Breast epithelium (tissue), 4 donors: ENCODE measurements around the gene MAN1C1. TPM values are rescaled to one million over a fixed set of nuclear protein-coding genes. Genes with fewer than 3 reads are reported as not detected.

Experiments used
- DNase-seq, 2 donors: peaks; one replicate each; pipeline ENCODE4 v3.0.0-alpha.2; 2019; ENCODE audit warnings: low spot score in 2 of 2
- H3K27ac ChIP-seq, 2 donors: fragments of 200-600 bp; sonication (generic) in 1 of 2; one replicate each; pipeline ENCODE4 v1.5.1; 2016 to 2019; ENCODE audit warnings: mild to moderate bottlenecking in 1 of 2
- H3K27me3 ChIP-seq, 2 donors: fragments of 200-600 bp; sonication (generic) in 1 of 2; one replicate each; pipeline versions ENCODE4 v1.5.1 to v1.6.0; 2017 to 2019; ENCODE audit warnings: control low read depth in 1 of 2, mild to moderate bottlenecking in 1 of 2
- H3K36me3 ChIP-seq: fragments of 200-600 bp; one replicate; pipeline ENCODE4 v1.5.1; 2019
- H3K4me1 ChIP-seq, 2 donors: fragments of 200-600 bp; sonication (generic); one replicate each; pipeline ENCODE4 v1.5.1; 2016 to 2019; ENCODE audit warnings: control low read depth in 1 of 2
- H3K4me3 ChIP-seq, 3 donors: fragments of 200-600 bp; sonication (generic); 1 replicate in 2 of 3; 2 replicates in 1 of 3; pipeline ENCODE4 v1.5.1; 2016 to 2019; ENCODE audit warnings: mild to moderate bottlenecking in 3 of 3, moderate library complexity in 2 of 3
- H3K9me3 ChIP-seq, 2 donors: fragments of 200-600 bp; sonication (generic) in 1 of 2; one replicate each; pipeline ENCODE4 v1.5.1; 2016 to 2019; ENCODE audit warnings: control low read depth in 1 of 2
- POLR2A ChIP-seq: fragments of 450-650 bp; IDR thresholded peaks from one replicate; pipeline ENCODE4 v1.6.1; 2016; ENCODE audit warnings: antibody characterized with exemption, mild to moderate bottlenecking, moderate library complexity
- POLR2AphosphoS5 ChIP-seq, 3 donors: sonication (generic); formaldehyde crosslinking; IDR thresholded peaks; one replicate each; pipeline ENCODE4 v1.6.1; 2017; ENCODE audit warnings: antibody characterized with exemption in 3 of 3
- intact Hi-C: fragments of 100-400 bp; cut with DNase I; formaldehyde crosslinking; loops from one replicate; pipeline ENCODE4 v1.15.1; 2023; ENCODE audit warnings: low total_unique reads
- total RNA-seq, 3 donors: library from RNA; depleted of rRNA; stranded (reverse); fragments of >200 nt; gene quantifications; one replicate each; pipeline ENCODE4 v1.1.0, GENCODE V29; 2016
- TF ChIP-seq, protein P1 (sequence below), 3 donors: fragments of 450-650 bp; IDR thresholded peaks; one replicate each; pipeline ENCODE4 v1.5.1; 2016 to 2017; ENCODE audit warnings: antibody characterized with exemption in 3 of 3, mild to moderate bottlenecking in 3 of 3, moderate library complexity in 3 of 3

MAN1C1 gene
- total RNA-seq, 3 donors from 2014 or later: 6.7 to 13.8 (median 6.9) TPM

DNA sequence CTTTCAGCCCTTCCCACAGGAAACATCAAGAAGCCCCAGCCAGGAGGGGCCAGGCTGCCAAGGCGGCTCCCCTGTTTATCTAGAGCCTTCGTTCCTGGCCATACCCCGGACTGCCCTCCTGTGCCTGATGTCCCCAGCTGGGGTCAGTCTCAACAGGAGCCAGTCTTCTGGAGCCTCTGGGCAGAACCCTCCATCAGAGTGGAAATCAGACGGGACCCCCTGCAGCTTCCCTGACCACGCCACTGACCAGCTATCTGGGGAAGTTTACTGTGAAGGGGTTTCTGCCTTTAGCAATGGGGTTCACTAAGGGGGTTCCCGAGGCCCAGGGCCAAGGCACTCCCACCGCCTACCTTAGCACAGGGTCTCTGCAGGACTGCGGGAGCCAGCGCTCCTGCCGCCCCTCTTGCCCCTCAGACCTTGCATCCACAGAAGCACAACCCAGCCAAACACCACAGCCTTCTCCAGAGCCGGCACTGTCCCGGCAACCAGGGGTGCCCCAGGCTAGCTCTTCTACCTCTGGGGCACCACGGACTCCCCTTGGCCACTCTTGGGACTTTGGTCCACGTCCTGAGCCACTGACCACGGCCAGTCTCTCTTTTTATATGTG lies 199.6 kb downstream of the MAN1C1 start:
- Histone ChIP-seq H3K27me3 (no peaks in the 10 kb centered on the region), H3K4me1 (peaks cover 7 to 15% of the 10 kb centered on the region in 2 donors), H3K4me3 (no peak overlapping the region), H3K9me3 (no peaks in the 10 kb centered on the region), H3K36me3 (no peaks in the 10 kb centered on the region), H3K27ac (no peak overlapping the region)
- DNase-seq: no peak
- intact Hi-C loops: no loop called here
- no peak for TF ChIP-seq POLR2A
- TF ChIP-seq POLR2AphosphoS5 (IDR thresholded peaks at IDR 0.05): no peak
- TF ChIP-seq, protein P1, sequence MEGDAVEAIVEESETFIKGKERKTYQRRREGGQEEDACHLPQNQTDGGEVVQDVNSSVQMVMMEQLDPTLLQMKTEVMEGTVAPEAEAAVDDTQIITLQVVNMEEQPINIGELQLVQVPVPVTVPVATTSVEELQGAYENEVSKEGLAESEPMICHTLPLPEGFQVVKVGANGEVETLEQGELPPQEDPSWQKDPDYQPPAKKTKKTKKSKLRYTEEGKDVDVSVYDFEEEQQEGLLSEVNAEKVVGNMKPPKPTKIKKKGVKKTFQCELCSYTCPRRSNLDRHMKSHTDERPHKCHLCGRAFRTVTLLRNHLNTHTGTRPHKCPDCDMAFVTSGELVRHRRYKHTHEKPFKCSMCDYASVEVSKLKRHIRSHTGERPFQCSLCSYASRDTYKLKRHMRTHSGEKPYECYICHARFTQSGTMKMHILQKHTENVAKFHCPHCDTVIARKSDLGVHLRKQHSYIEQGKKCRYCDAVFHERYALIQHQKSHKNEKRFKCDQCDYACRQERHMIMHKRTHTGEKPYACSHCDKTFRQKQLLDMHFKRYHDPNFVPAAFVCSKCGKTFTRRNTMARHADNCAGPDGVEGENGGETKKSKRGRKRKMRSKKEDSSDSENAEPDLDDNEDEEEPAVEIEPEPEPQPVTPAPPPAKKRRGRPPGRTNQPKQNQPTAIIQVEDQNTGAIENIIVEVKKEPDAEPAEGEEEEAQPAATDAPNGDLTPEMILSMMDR (IDR thresholded peaks at IDR 0.05): no peak

DNA sequence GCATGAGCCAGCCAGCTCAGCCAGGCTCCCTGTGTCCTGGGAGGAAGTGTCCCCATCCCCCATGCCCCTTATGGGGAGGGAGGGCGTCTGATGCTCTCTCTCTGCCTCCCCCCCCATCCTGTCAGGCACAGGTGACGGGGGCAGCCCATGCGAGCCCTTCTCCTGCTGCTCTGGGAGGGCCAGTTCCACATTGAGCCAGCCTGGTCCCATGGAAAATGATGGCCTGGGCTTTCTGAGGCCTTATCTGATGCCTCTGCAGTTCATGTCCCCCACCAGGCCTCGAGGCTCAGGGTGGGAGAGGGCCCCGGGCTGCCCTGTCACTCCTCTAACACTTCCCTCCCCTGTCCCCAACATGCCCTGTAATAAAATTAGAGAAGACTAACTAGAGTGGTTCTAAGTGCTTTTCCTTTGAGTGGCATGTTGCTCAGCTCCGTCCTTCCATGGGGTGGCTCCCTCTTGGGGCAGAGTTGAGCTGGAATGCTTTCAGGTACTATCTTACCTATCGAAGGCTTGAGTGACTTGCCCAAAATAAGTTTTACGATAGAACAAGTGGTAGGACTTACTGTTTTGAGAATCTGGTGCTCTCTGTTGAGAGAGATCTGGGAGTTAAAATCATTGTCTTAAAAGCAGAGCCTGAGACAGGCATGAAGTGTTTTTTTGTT lies 201.4 kb downstream of the MAN1C1 start:
- intact Hi-C loops: no loop called here

DNA sequence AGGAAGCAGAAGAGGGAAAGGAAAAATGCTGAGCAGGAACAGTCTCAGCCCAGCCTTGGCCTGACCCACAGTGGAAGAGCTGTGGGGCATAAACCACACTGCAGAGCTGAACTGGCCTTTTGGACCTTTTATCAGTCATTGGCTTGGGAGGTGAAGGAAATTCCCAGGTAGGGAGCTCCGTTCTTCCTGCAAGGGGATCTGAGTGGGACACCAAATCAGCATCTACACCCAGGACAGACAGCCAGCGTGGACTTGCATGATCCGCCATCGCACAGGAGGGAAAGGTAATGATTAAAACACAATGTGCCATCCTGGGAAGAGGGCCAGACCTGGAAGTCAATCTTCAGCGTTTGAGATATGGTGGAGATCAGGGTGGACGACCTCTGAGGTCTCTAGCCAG lies 202.0 kb downstream of the MAN1C1 start:
- intact Hi-C loops: no loop called here
- Histone ChIP-seq H3K9me3 (no peaks in the 10 kb centered on the region), H3K27ac (peak overlapping the region in 1 of 2 donors; percentile 95), H3K27me3 (no peaks in the 10 kb centered on the region), H3K4me3 (peak overlapping the region in 2 of 3 donors; percentile 68 to 88), H3K36me3 (no peaks in the 10 kb centered on the region), H3K4me1 (peaks cover 7 to 22% of the 10 kb centered on the region in 2 donors)
- DNase-seq: no peak
- TF ChIP-seq, protein P1 (IDR thresholded peaks at IDR 0.05): no peak
- TF ChIP-seq POLR2A (no peak), POLR2AphosphoS5 (IDR thresholded peaks at IDR 0.05) (no peak)

More for the DNA sequence above, 201.4 kb downstream of the MAN1C1 start:
- no peaks in the 10 kb centered on the region for H3K36me3 ChIP-seq
- peaks cover 7 to 22% of the 10 kb centered on the region in 2 donors for H3K4me1 ChIP-seq
- H3K9me3 ChIP-seq: no peaks in the 10 kb centered on the region
- peak overlapping the region in 1 of 2 donors; percentile 57 for H3K27ac ChIP-seq
- DNase-seq: no peak
- H3K27me3 ChIP-seq: no peaks in the 10 kb centered on the region
- TF ChIP-seq, protein P1 (IDR thresholded peaks at IDR 0.05): no peak
- TF ChIP-seq POLR2AphosphoS5 (IDR thresholded peaks at IDR 0.05) (no peak), POLR2A (no peak)
- no peak overlapping the region for H3K4me3 ChIP-seq

DNA sequence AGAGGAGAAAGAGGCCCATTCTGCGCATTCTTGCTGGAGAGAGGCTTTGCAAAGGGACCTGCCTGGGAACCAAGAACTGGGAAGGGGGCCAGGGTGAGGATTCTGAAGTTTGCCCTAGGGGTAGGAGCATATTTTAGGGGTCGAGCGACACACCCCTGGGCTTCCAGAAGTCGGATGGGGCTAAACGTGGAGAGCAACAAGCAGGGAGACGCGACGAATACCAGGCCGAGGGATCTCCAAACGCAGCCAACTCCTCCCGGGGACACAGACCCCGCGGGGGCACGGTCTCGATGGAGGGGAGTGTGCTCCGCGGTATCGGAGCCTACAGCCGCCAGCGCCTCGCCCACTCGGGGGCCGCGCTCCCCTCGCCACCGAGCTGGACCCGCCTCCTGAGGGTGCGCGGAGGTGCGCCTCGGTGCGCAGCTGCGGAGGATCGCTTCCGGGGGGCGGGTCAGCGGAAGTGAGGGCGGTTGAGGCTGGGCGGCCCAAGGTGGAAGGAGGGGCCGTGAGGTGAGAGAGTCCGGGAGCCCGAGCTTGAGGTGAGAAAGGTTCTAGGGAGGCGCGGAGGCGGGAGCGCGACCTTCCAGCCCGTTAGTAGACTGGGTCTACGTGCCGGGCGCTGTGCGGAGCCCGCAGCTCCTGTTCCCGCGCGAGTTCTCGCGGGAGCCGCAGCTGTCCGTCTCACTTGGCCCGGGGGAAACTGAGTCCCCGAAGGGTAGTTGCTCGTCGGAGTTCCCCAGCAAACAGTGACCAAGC lies 203.1 kb downstream of the MAN1C1 start, which contains the start of gene MTFR1L:
Gene MTFR1L, plus strand, starts transcription at position 464 of the 756 bp plus-strand sequence. CDS start 3,151 bp downstream, outside the sequence.
- H3K9me3 ChIP-seq: no peaks in the 10 kb centered on the region
- H3K27me3 ChIP-seq: no peaks in the 10 kb centered on the region
- peak within 1 kb of the TSS; percentile 93 to 95 for H3K27ac ChIP-seq
- H3K4me3 ChIP-seq: peak within 1 kb of the TSS; percentile 68 to 90 (median 88)
- DNase-seq: peak; percentile 83 to 91
- no peaks in the 10 kb centered on the region for H3K36me3 ChIP-seq
- intact Hi-C loops: no loop called here
- H3K4me1 ChIP-seq: peaks cover 7 to 22% of the 10 kb centered on the region in 2 donors
- TF ChIP-seq POLR2A (peak; percentile 96), POLR2AphosphoS5 (IDR thresholded peaks at IDR 0.05) (peak; percentile 87 to 97 (median 94))
- TF ChIP-seq, protein P1 (IDR thresholded peaks at IDR 0.05): no peak
